HCT116 (cell line): Measurements from ENCODE around the gene USP36.

ENCODE experiments used
- EZH2 ChIP-seq: fragments of 200-600 bp; sonication (generic); IDR thresholded peaks from 2 replicates; pipeline ENCODE4 v1.6.1; 2017; ENCODE audit warnings: antibody characterized with exemption, mixed run types
- EZH2phosphoT487 ChIP-seq: fragments of 200-600 bp; IDR thresholded peaks from 2 replicates; pipeline ENCODE4 v1.6.1; 2018; ENCODE audit warnings: antibody characterized with exemption, borderline replicate concordance
- POLR2A ChIP-seq: IDR thresholded peaks from 2 replicates; pipeline ENCODE4 v1.7.0; 2011; ENCODE audit warnings: borderline replicate concordance; ENCODE audit not compliant: insufficient read depth, insufficient read length; ENCODE audit errors: extremely low read depth
- POLR2AphosphoS5 ChIP-seq: IDR thresholded peaks from 2 replicates; pipeline ENCODE4 v1.6.1; 2011; ENCODE audit warnings: mild to moderate bottlenecking, low read depth, low read length, moderate library complexity
- RAD21 ChIP-seq: IDR thresholded peaks from 2 replicates; pipeline ENCODE4 v1.6.1; 2012; ENCODE audit warnings: low read depth, mild to moderate bottlenecking
- SIN3A ChIP-seq: IDR thresholded peaks from 2 replicates; pipeline ENCODE4 v1.6.1; 2012; ENCODE audit warnings: low read depth
- SP1 ChIP-seq: IDR thresholded peaks from 2 replicates; pipeline ENCODE4 v1.6.1; 2012; ENCODE audit warnings: low read depth
- TCF7L2 ChIP-seq: IDR thresholded peaks from 2 replicates; pipeline ENCODE4 v1.7.0; 2011; ENCODE audit warnings: borderline replicate concordance, inconsistent platforms; ENCODE audit not compliant: insufficient read depth, insufficient read length; ENCODE audit errors: extremely low read depth
- YY1 ChIP-seq: IDR thresholded peaks from 2 replicates; pipeline ENCODE4 v1.6.1; 2011; ENCODE audit warnings: low read length, low read depth, moderate library complexity, mild to moderate bottlenecking; ENCODE audit not compliant: insufficient replicate concordance; ENCODE audit errors: extremely low read depth
- TF ChIP-seq, protein P1 (sequence below), 3 experiments: fragments of 200-600 bp in 1 of 3; sonication (generic) in 1 of 3; IDR thresholded peaks in 2 of 3; conservative IDR thresholded peaks in 1 of 3; 2 replicates each; pipeline ENCODE4 v1.5.1; 2012 to 2017; ENCODE audit warnings: low read depth in 2 of 3, low read length in 2 of 3, antibody characterized with exemption in 1 of 3, borderline replicate concordance in 1 of 3, control low read depth in 1 of 3, mild to moderate bottlenecking in 1 of 3, mixed read lengths in 1 of 3, mixed run types in 1 of 3, moderate library complexity in 1 of 3; ENCODE audit not compliant: insufficient read depth in 1 of 3
- TF ChIP-seq, protein P2 (sequence below): IDR thresholded peaks from 2 replicates; pipeline ENCODE4 v1.6.1; 2012
- TF ChIP-seq, protein P3 (sequence below): IDR thresholded peaks from 2 replicates; pipeline ENCODE4 v1.6.1; 2011; ENCODE audit warnings: mild to moderate bottlenecking, low read length, moderate library complexity; ENCODE audit not compliant: insufficient replicate concordance; ENCODE audit errors: extremely low read depth
- TF ChIP-seq, protein P4 (sequence below): IDR thresholded peaks from 2 replicates; pipeline ENCODE4 v1.6.1; 2012

DNA sequence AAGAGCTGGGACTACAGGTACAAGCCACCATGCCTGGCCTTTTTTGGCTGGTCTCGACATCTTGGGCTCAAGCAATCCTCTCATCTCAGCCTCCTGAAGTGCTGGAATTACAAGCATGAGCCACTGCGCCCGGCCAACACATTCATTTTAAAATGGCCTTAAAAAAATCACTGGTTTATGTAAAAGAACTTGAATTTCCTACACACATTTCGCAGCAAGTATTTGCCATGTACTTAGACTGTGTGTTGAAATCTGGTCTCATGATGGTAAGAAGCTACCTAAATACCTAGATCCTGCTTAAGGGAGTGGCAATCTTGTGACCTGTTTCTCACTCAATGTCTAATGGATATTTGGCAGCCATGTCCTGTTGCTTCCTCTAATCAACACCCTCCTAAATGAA lies 50.1 kb downstream of the USP36 start:
- TF ChIP-seq, protein P1, sequence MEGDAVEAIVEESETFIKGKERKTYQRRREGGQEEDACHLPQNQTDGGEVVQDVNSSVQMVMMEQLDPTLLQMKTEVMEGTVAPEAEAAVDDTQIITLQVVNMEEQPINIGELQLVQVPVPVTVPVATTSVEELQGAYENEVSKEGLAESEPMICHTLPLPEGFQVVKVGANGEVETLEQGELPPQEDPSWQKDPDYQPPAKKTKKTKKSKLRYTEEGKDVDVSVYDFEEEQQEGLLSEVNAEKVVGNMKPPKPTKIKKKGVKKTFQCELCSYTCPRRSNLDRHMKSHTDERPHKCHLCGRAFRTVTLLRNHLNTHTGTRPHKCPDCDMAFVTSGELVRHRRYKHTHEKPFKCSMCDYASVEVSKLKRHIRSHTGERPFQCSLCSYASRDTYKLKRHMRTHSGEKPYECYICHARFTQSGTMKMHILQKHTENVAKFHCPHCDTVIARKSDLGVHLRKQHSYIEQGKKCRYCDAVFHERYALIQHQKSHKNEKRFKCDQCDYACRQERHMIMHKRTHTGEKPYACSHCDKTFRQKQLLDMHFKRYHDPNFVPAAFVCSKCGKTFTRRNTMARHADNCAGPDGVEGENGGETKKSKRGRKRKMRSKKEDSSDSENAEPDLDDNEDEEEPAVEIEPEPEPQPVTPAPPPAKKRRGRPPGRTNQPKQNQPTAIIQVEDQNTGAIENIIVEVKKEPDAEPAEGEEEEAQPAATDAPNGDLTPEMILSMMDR (IDR thresholded peaks at IDR 0.05 in 2 of 3, conservative IDR thresholded peaks at IDR 0.05 in 1 of 3; ENCODE audit: borderline replicate concordance in 1 of 3, insufficient read depth in 1 of 3, low read depth in 2 of 3, low read length in 2 of 3), result no peak
- TF ChIP-seq, protein P2, sequence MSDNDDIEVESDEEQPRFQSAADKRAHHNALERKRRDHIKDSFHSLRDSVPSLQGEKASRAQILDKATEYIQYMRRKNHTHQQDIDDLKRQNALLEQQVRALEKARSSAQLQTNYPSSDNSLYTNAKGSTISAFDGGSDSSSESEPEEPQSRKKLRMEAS, result no peak
- TF ChIP-seq YY1 (no peak), RAD21 (no peak), EZH2 (no peak), POLR2AphosphoS5 (no peak), POLR2A (no peak), SP1 (no peak), SIN3A (no peak), EZH2phosphoT487 (no peak), TCF7L2 (no peak)
- TF ChIP-seq, protein P3, sequence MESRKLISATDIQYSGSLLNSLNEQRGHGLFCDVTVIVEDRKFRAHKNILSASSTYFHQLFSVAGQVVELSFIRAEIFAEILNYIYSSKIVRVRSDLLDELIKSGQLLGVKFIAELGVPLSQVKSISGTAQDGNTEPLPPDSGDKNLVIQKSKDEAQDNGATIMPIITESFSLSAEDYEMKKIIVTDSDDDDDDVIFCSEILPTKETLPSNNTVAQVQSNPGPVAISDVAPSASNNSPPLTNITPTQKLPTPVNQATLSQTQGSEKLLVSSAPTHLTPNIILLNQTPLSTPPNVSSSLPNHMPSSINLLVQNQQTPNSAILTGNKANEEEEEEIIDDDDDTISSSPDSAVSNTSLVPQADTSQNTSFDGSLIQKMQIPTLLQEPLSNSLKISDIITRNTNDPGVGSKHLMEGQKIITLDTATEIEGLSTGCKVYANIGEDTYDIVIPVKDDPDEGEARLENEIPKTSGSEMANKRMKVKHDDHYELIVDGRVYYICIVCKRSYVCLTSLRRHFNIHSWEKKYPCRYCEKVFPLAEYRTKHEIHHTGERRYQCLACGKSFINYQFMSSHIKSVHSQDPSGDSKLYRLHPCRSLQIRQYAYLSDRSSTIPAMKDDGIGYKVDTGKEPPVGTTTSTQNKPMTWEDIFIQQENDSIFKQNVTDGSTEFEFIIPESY, result no peak
- TF ChIP-seq, protein P4, sequence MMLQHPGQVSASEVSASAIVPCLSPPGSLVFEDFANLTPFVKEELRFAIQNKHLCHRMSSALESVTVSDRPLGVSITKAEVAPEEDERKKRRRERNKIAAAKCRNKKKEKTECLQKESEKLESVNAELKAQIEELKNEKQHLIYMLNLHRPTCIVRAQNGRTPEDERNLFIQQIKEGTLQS, result no peak
